H1 (cell line): ENCODE measurements around the gene SLC38A2.

Source experiments
- NRF1 ChIP-seq: IDR thresholded peaks from 2 replicates; pipeline ENCODE4 v1.6.1; 2011; ENCODE audit warnings: mild to moderate bottlenecking, low read depth, low read length, improper control_type of control experiment
- POLR2A ChIP-seq, 2 experiments: IDR thresholded peaks; 1 replicate in 1 of 2; 2 replicates in 1 of 2; pipeline ENCODE4 v1.6.1; 2011; ENCODE audit warnings: low read depth in 2 of 2, low read length in 2 of 2, mild to moderate bottlenecking in 2 of 2; ENCODE audit errors: control extremely low read depth in 1 of 2
- POLR2AphosphoS5 ChIP-seq: IDR thresholded peaks from 2 replicates; pipeline ENCODE4 v1.6.1; 2011; ENCODE audit warnings: low read depth, low read length
- RBBP5 ChIP-seq: IDR thresholded peaks from 2 replicates; pipeline ENCODE4 v1.7.1; 2012; ENCODE audit warnings: low read depth, mild to moderate bottlenecking, inconsistent platforms, low read length, moderate library complexity, borderline replicate concordance
- SIN3A ChIP-seq, 2 experiments: IDR thresholded peaks in 1 of 2; conservative IDR thresholded peaks in 1 of 2; 2 replicates each; pipeline ENCODE4 v1.6.1; 2011 to 2012; ENCODE audit warnings: low read length in 2 of 2, improper control_type of control experiment in 1 of 2, low read depth in 1 of 2, mild to moderate bottlenecking in 1 of 2

DNA sequence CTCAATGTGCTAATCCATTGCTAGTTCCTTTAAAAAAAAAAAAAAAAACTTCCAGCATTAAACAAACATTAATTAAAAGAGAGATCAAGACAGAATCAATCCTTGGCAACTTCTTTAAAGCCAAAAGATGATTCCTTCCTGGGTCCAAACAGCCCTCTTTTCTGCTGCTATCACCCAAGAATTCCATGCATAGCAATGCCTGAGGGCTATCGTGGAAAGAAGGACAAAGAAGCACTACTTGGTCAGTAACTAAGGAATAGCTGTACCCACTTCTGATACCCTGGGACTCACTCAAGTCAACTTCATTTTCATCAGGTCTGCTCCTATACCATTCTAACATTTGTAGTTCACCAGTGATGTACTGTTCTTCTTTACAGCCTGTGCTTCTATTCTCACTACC is 51.8 kb downstream of the SLC38A2 start:
- no peak for TF ChIP-seq NRF1
- TF ChIP-seq POLR2A (IDR thresholded peaks at IDR 0.05; ENCODE audit: control extremely low read depth in 1 of 2, low read depth in 2 of 2, low read length in 2 of 2) = no peak
- TF ChIP-seq SIN3A (conservative IDR thresholded peaks at IDR 0.05 in 1 of 2, IDR thresholded peaks at IDR 0.05 in 1 of 2; ENCODE audit: low read depth in 1 of 2, low read length in 2 of 2) = no peak
- TF ChIP-seq RBBP5 = no peak
- TF ChIP-seq POLR2AphosphoS5 = no peak
